ENCODE data around the gene NTN1.

Gene NTN1

DNA sequence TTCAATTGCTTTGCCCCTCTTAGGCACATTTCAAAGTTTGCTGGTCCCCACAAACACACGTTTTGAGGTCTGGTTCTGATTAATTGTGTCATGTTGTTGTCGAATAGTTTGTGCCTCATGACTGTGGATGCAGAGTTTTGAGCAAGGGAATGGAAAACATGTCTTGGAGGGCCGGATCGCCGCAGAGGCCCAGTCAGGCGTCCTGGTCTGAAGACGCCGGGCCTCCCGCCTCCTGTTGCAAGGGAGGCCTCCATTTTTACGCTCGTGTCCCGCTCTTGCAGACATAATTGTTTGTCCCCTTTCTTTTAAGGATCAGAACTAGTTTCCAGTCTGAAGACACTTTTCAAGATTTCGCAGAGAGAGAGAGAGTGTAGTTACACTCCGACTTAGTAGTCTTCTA is 3.2 kb downstream of the NTN1 start:
- Histone ChIP-seq H3K36me3 (ENCODE audit: insufficient read depth, low read length) (no peaks in the 10 kb centered on the region), H3K9ac (ENCODE audit: insufficient read length) (no peak overlapping the region), H3K27ac (0 out of 2 replicates have a peak overlapping the region, but pooled peaks have one; percentile 2), H3K4me3 (no peak overlapping the region), H3K9me3 (ENCODE audit: low read depth, low read length) (no peaks in the 10 kb centered on the region)
- DNase-seq (ENCODE audit: low read depth, low spot score): no peak
- no peak for TF ChIP-seq POLR2AphosphoS5 (IDR thresholded peaks at IDR 0.05; ENCODE audit: borderline replicate concordance, low read depth, low read length)
- no peak for TF ChIP-seq EZH2 (IDR thresholded peaks at IDR 0.05)
- no peak for TF ChIP-seq FOXP2 (optimal IDR thresholded peaks at IDR 0.05; ENCODE audit: control extremely low read depth, extremely low read length, insufficient read depth)

DNA sequence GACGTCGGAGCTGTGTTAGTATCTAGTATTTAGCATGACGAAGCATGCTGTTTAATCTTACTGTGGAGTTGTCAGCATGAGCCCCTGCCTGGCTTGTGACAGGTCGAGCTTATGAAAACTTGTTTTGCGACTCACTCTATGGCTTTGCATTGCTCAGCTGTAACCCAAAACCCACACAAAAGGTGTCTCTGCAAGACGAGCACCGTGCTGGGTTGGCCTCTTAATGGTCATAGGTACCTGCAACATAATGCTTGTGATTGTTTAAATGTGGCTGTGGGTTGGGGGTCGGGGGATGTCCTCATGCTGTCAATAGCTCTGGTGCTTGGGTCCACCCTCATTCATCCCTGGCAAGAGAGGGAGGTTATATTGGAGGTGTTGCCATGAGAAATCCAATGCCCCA is 5.4 kb downstream of the NTN1 start:
- no peak overlapping the region for H3K27ac ChIP-seq
- DNase-seq (ENCODE audit: low read depth, low spot score): no peak
- H3K9me3 ChIP-seq (ENCODE audit: low read depth, low read length): no peaks in the 10 kb centered on the region
- TF ChIP-seq POLR2AphosphoS5 (IDR thresholded peaks at IDR 0.05; ENCODE audit: borderline replicate concordance, low read depth, low read length) (no peak), EZH2 (IDR thresholded peaks at IDR 0.05) (no peak), FOXP2 (optimal IDR thresholded peaks at IDR 0.05; ENCODE audit: control extremely low read depth, extremely low read length, insufficient read depth) (no peak)
- no peaks in the 10 kb centered on the region for H3K36me3 ChIP-seq (ENCODE audit: insufficient read depth, low read length)
- no peak overlapping the region for H3K4me3 ChIP-seq
- no peak overlapping the region for H3K9ac ChIP-seq (ENCODE audit: insufficient read length)

DNA sequence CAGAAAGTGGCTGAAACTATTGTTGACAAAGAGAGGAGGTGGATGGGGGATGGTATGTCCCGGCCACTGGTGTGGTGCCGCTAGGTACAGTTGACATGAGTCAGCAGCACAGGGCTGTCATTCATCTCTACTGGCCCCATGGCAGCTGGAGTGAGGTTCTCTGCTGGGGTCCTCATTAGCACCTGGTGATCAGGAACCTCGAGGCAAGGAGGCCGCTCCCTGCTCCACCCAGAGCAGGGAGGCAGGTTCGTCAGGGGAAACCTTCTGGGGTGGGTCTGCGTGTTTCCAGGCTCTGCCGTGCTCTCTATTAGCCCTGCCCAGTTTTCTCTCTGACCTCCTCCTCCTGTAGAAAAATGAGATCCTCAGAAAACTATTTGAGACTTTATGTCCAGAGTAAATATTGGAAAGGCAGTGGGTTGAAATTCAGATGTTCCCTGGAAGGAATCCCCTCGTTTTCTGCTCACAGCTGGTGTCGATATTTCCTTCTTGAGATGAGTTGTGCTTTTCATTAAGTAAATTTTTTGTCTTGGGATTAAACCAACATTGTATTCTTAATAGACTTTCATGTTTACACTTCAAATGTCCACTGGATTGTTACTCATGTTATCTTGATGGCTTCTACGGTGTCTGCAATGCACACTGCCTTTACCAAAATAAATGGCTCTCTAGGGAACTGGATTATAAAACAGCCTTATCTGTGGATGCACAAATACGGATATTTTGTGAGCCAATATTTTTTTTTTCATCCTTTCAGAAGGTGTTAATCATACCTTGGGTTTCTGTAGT is 7.1 kb downstream of the NTN1 start:
- DNase-seq (ENCODE audit: low read depth, low spot score): no peak
- H3K4me3 ChIP-seq: no peak overlapping the region
- no peak for TF ChIP-seq EZH2 (IDR thresholded peaks at IDR 0.05)
- no peak for TF ChIP-seq FOXP2 (optimal IDR thresholded peaks at IDR 0.05; ENCODE audit: control extremely low read depth, extremely low read length, insufficient read depth)
- no peak for TF ChIP-seq POLR2AphosphoS5 (IDR thresholded peaks at IDR 0.05; ENCODE audit: borderline replicate concordance, low read depth, low read length)
- no peaks in the 10 kb centered on the region for H3K9me3 ChIP-seq (ENCODE audit: low read depth, low read length)
- no peak overlapping the region for H3K9ac ChIP-seq (ENCODE audit: insufficient read length)
- H3K36me3 ChIP-seq (ENCODE audit: insufficient read depth, low read length): no peaks in the 10 kb centered on the region
- no peak overlapping the region for H3K27ac ChIP-seq

- Histone ChIP-seq H3K4me3 (no peak overlapping the region), H3K27ac (no peak overlapping the region), H3K9ac (ENCODE audit: insufficient read length) (no peak overlapping the region), H3K36me3 (ENCODE audit: insufficient read depth, low read length) (no peaks in the 10 kb centered on the region), H3K9me3 (ENCODE audit: low read depth, low read length) (no peaks in the 10 kb centered on the region)
- no peak for DNase-seq (ENCODE audit: low read depth, low spot score)
- TF ChIP-seq FOXP2 (optimal IDR thresholded peaks at IDR 0.05; ENCODE audit: control extremely low read depth, extremely low read length, insufficient read depth) (no peak), EZH2 (IDR thresholded peaks at IDR 0.05) (no peak)
These were observed 7.8 kb downstream of the NTN1 start for GRCh38 chr17:9028988-9029570.

DNA sequence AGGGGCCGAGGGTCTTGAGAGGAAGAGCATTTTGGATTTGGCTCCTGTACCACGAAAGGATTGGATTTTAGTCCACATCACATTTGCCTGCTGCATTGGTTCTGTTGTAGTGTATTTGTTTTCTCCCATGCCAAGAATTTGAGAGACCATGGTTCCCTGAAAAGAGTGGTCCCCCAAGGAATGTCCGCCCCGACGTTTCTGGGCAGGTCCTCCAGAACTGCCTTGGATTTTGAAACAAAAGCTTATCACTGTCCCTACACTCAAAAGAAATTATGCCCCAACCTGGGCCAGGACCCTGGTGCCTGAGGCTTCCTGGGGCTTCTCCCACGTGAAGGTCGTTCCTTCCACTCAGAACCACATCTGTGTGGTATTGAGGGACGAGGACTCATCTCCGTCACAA is 10.8 kb downstream of the NTN1 start:
- no peak overlapping the region for H3K27ac ChIP-seq
- TF ChIP-seq POLR2AphosphoS5 (IDR thresholded peaks at IDR 0.05; ENCODE audit: borderline replicate concordance, low read depth, low read length): no peak
- no peak for TF ChIP-seq FOXP2 (optimal IDR thresholded peaks at IDR 0.05; ENCODE audit: control extremely low read depth, extremely low read length, insufficient read depth)
- TF ChIP-seq EZH2 (IDR thresholded peaks at IDR 0.05): no peak
- no peaks in the 10 kb centered on the region for H3K36me3 ChIP-seq (ENCODE audit: insufficient read depth, low read length)
- no peaks in the 10 kb centered on the region for H3K9me3 ChIP-seq (ENCODE audit: low read depth, low read length)
- no peak overlapping the region for H3K4me3 ChIP-seq
- no peak overlapping the region for H3K9ac ChIP-seq (ENCODE audit: insufficient read length)
- DNase-seq (ENCODE audit: low read depth, low spot score): no peak

DNA sequence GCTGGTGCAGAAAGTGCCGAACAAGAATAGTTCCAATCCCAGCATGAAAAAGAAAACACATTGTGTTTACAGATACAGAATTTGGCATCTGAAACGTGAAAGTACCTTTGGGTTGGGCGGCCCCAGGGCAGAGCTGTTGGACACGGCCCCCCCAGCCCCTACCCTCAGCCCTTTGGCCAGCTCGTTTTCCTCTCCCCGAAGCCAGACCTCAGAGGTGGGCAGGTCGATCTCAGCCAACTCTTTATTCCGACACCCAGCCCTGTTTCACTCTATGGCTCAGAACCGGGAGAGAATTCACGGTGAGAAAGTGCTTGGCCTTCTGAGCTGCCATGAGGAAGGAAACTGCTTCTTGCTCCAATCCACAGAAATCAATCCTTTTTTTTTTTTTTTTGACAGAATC is 11.3 kb downstream of the NTN1 start:
- Histone ChIP-seq H3K4me3 (no peak overlapping the region), H3K9ac (ENCODE audit: insufficient read length) (no peak overlapping the region), H3K27ac (no peak overlapping the region), H3K36me3 (ENCODE audit: insufficient read depth, low read length) (no peaks in the 10 kb centered on the region), H3K9me3 (ENCODE audit: low read depth, low read length) (no peaks in the 10 kb centered on the region)
- TF ChIP-seq FOXP2 (optimal IDR thresholded peaks at IDR 0.05; ENCODE audit: control extremely low read depth, extremely low read length, insufficient read depth) (no peak), EZH2 (IDR thresholded peaks at IDR 0.05) (no peak), POLR2AphosphoS5 (IDR thresholded peaks at IDR 0.05; ENCODE audit: borderline replicate concordance, low read depth, low read length) (no peak)
- no peak for DNase-seq (ENCODE audit: low read depth, low spot score)

GRCh38 chr17:9035249-9035648 is 13.9 kb downstream of the NTN1 start:
- peaks cover 3% of the 10 kb centered on the region; the same call in 1 of the 2 replicates for H3K9me3 ChIP-seq (ENCODE audit: low read depth, low read length)
- DNase-seq (ENCODE audit: low read depth, low spot score): no peak
- H3K36me3 ChIP-seq (ENCODE audit: insufficient read depth, low read length): no peaks in the 10 kb centered on the region
- H3K4me3 ChIP-seq: no peak overlapping the region
- no peak for TF ChIP-seq POLR2AphosphoS5 (IDR thresholded peaks at IDR 0.05; ENCODE audit: borderline replicate concordance, low read depth, low read length)
- no peak for TF ChIP-seq EZH2 (IDR thresholded peaks at IDR 0.05)
- no peak for TF ChIP-seq FOXP2 (optimal IDR thresholded peaks at IDR 0.05; ENCODE audit: control extremely low read depth, extremely low read length, insufficient read depth)
- no peak overlapping the region for H3K27ac ChIP-seq
- no peak overlapping the region for H3K9ac ChIP-seq (ENCODE audit: insufficient read length)

GRCh38 chr17:9036336-9036735 is 15.0 kb downstream of the NTN1 start:
- no peak overlapping the region for H3K27ac ChIP-seq
- H3K9me3 ChIP-seq (ENCODE audit: low read depth, low read length): peaks cover 3% of the 10 kb centered on the region; the same call in 1 of the 2 replicates
- TF ChIP-seq FOXP2 (optimal IDR thresholded peaks at IDR 0.05; ENCODE audit: control extremely low read depth, extremely low read length, insufficient read depth): no peak
- TF ChIP-seq EZH2 (IDR thresholded peaks at IDR 0.05): no peak
- no peak for TF ChIP-seq POLR2AphosphoS5 (IDR thresholded peaks at IDR 0.05; ENCODE audit: borderline replicate concordance, low read depth, low read length)
- no peak for DNase-seq (ENCODE audit: low read depth, low spot score)
- no peaks in the 10 kb centered on the region for H3K36me3 ChIP-seq (ENCODE audit: insufficient read depth, low read length)
- no peak overlapping the region for H3K4me3 ChIP-seq
- H3K9ac ChIP-seq (ENCODE audit: insufficient read length): no peak overlapping the region
